ENCODE data around the gene MACROD1. TPM values are rescaled to one million over a fixed set of nuclear protein-coding genes. Genes with fewer than 3 reads are reported as not detected.

MACROD1 gene
- total RNA-seq, 1 experiment from 2014 or later = 17.6 TPM

Other genes starting within 250 kb of the MACROD1 start
- 1.5 and 1.6 TPM in 2 replicates for gene RCOR2, start 248.9 kb downstream of the MACROD1 start, total RNA-seq (2014; rRNA removed; shearing (Covaris generic))
- gene NAA40, start 227.1 kb downstream of the MACROD1 start, total RNA-seq (2014; rRNA removed; shearing (Covaris generic)) = 21.4 and 39.9 TPM in 2 replicates
- 1,062 and 2,110 TPM in 2 replicates for gene COX8A, start 191.5 kb downstream of the MACROD1 start, total RNA-seq (2014; rRNA removed; shearing (Covaris generic))
- 35.6 and 69.7 TPM in 2 replicates for gene OTUB1, start 179.7 kb downstream of the MACROD1 start, total RNA-seq (2014; rRNA removed; shearing (Covaris generic))
- 0.18 TPM in 1 of 2 replicates, not detected in the other for gene FLRT1, start 130.2 kb downstream of the MACROD1 start, total RNA-seq (2014; rRNA removed; shearing (Covaris generic))
- 402 and 488 TPM in 2 replicates for gene STIP1, start 20.1 kb upstream of the MACROD1 start, total RNA-seq (2014; rRNA removed; shearing (Covaris generic))
- 0.84 TPM in 1 of 2 replicates, not detected in the other for gene FERMT3, start 40.6 kb upstream of the MACROD1 start, total RNA-seq (2014; rRNA removed; shearing (Covaris generic))
- gene TRPT1, start 60.1 kb upstream of the MACROD1 start, total RNA-seq (2014; rRNA removed; shearing (Covaris generic)) = 49.4 and 50.2 TPM in 2 replicates
- 81.5 and 152 TPM in 2 replicates for gene NUDT22, start 60.2 kb upstream of the MACROD1 start, total RNA-seq (2014; rRNA removed; shearing (Covaris generic))
- 2.7 and 11.9 TPM in 2 replicates for gene DNAJC4, start 64.4 kb upstream of the MACROD1 start, total RNA-seq (2014; rRNA removed; shearing (Covaris generic))
- 13.0 and 17.2 TPM in 2 replicates for gene VEGFB, start 68.5 kb upstream of the MACROD1 start, total RNA-seq (2014; rRNA removed; shearing (Covaris generic))
- gene FKBP2, start 75.0 kb upstream of the MACROD1 start, total RNA-seq (2014; rRNA removed; shearing (Covaris generic)) = 73.4 and 228 TPM in 2 replicates
- 467 and 505 TPM in 2 replicates for gene PPP1R14B, start 80.8 kb upstream of the MACROD1 start, total RNA-seq (2014; rRNA removed; shearing (Covaris generic))
- gene PLCB3, start 85.4 kb upstream of the MACROD1 start, total RNA-seq (2014; rRNA removed; shearing (Covaris generic)) = 34.3 and 51.5 TPM in 2 replicates
- gene BAD, start 118.6 kb upstream of the MACROD1 start, total RNA-seq (2014; rRNA removed; shearing (Covaris generic)) = 154 and 158 TPM in 2 replicates
- gene GPR137, start 119.7 kb upstream of the MACROD1 start, total RNA-seq (2014; rRNA removed; shearing (Covaris generic)) = 25.4 and 46.6 TPM in 2 replicates
- 0.31 TPM in 1 of 2 replicates, not detected in the other for gene KCNK4, start 125.2 kb upstream of the MACROD1 start, total RNA-seq (2014; rRNA removed; shearing (Covaris generic))
- gene CATSPERZ, start 134.2 kb upstream of the MACROD1 start, total RNA-seq (2014; rRNA removed; shearing (Covaris generic)) = not detected in 2 replicates
- 50.7 and 51.1 TPM in 2 replicates for gene ESRRA, start 139.4 kb upstream of the MACROD1 start, total RNA-seq (2014; rRNA removed; shearing (Covaris generic))
- gene TRMT112, start 151.4 kb upstream of the MACROD1 start, total RNA-seq (2014; rRNA removed; shearing (Covaris generic)) = 506 and 974 TPM in 2 replicates
- gene PRDX5, start 152.0 kb upstream of the MACROD1 start, total RNA-seq (2014; rRNA removed; shearing (Covaris generic)) = 205 and 232 TPM in 2 replicates
- 2.2 and 5.3 TPM in 2 replicates for gene CCDC88B, start 174.1 kb upstream of the MACROD1 start, total RNA-seq (2014; rRNA removed; shearing (Covaris generic))
- gene RPS6KA4, start 193.0 kb upstream of the MACROD1 start, total RNA-seq (2014; rRNA removed; shearing (Covaris generic)) = 81.8 and 84.1 TPM in 2 replicates